Smooth muscle cell (in vitro differentiated cells): ENCODE data around the gene TUT7. TPM values are rescaled to one million over a fixed set of nuclear protein-coding genes. Genes with fewer than 3 reads are reported as not detected.

ENCODE experiments used
- DNase-seq: peaks from one replicate; lab custom pipeline; 2025; ENCODE audit not compliant: unreplicated experiment; lab: John Stamatoyannopoulos, UW
- H2AFZ ChIP-seq: fragments of 200-600 bp; sonication (generic); 2 replicates; pipeline ENCODE4 v1.6.0; 2016; ENCODE audit warnings: antibody characterized with exemption, low read depth, mild to moderate bottlenecking
- H3F3A ChIP-seq: fragments of 200-600 bp; sonication (generic); 2 replicates; pipeline ENCODE4 v1.6.0; 2017; ENCODE audit warnings: antibody characterized with exemption, low read depth
- H3K27ac ChIP-seq: fragments of 200-600 bp; sonication (generic); 2 replicates; pipeline ENCODE4 v1.5.1; 2016; ENCODE audit warnings: low read depth, mild to moderate bottlenecking
- H3K27me3 ChIP-seq: fragments of 200-600 bp; sonication (generic); 2 replicates; pipeline ENCODE4 v1.6.1; 2016; ENCODE audit warnings: low read depth, mild to moderate bottlenecking
- H3K36me3 ChIP-seq: fragments of 200-600 bp; sonication (generic); 2 replicates; pipeline ENCODE4 v1.5.1; 2016; ENCODE audit warnings: low read depth
- H3K4me1 ChIP-seq: fragments of 200-600 bp; sonication (generic); 2 replicates; pipeline ENCODE4 v1.5.1; 2016; ENCODE audit warnings: low read depth
- H3K4me2 ChIP-seq: fragments of 200-600 bp; sonication (generic); 2 replicates; pipeline ENCODE4 v1.6.0; 2016; ENCODE audit warnings: mild to moderate bottlenecking
- H3K4me3 ChIP-seq: fragments of 200-600 bp; sonication (generic); 2 replicates; pipeline ENCODE4 v1.5.1; 2016; ENCODE audit warnings: mild to moderate bottlenecking
- H3K79me2 ChIP-seq: fragments of 200-600 bp; sonication (generic); 2 replicates; pipeline ENCODE4 v1.6.0; 2016; ENCODE audit warnings: low read depth, mild to moderate bottlenecking
- H3K9ac ChIP-seq: fragments of 200-600 bp; sonication (generic); 2 replicates; pipeline ENCODE4 v1.6.0; 2016; ENCODE audit warnings: low read depth
- H3K9me3 ChIP-seq: fragments of 200-600 bp; sonication (generic); replicated peaks from 2 replicates; pipeline ENCODE4 v1.5.1; 2016; ENCODE audit warnings: low read depth
- H4K20me1 ChIP-seq: fragments of 200-600 bp; sonication (generic); 2 replicates; pipeline ENCODE4 v1.6.0; 2016; ENCODE audit warnings: low read depth
- WGBS: methylation state at CpG from one replicate; pipeline ENCODE4 v1.1.7; 2016; ENCODE audit warnings: low lambda C conversion rate; 5-methylcytosine and 5-hydroxymethylcytosine counted together
- polyA plus RNA-seq: library from polyadenylated mRNA; unstranded; fragments of >200 nt; fragmentation: Nextera tagmentation; extraction: Ambion mirVana; gene quantifications from 2 replicates; pipeline ENCODE4 v1.2.1, GENCODE V29; 2016
- total RNA-seq: library from RNA; depleted of rRNA; stranded (reverse); fragments of >200 nt; gene quantifications from 2 replicates; pipeline ENCODE4 v1.2.3, GENCODE V29; 2014
- TF ChIP-seq, protein P1 (sequence below): fragments of 200-600 bp; sonication (generic); IDR thresholded peaks from 2 replicates; pipeline ENCODE4 v1.5.1; 2017; ENCODE audit warnings: borderline replicate concordance, mild to moderate bottlenecking, antibody characterized with exemption; ENCODE audit not compliant: insufficient read depth, poor library complexity, severe bottlenecking

The TUT7 gene
- total and polyA plus RNA-seq, 2 experiments from 2014 or later = 14.9 to 35.7 TPM

DNA sequence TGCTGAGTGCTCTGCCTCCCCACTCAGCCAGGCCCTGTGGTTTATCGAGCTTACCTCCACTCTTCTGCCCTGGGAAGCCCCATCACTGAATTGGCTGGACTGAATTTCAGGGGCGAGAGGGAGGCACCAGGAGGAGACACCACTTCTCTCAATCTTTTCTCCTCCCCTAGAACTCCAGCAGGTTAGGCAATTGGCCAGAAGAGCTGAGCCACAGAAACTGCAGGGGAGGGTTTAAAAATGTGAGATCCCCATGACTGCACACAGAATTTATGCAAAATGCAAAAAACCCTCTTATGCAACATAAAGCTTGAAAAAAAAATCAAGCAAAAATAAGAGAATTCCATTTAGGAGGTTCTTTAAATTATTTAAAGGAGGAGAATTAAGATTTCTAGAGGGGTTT, 29.9 kb downstream of the TUT7 start:
- H3K36me3 ChIP-seq = peaks cover 30% of the 10 kb centered on the region
- H3F3A ChIP-seq = no peaks in the 10 kb centered on the region
- H3K9ac ChIP-seq = no peak overlapping the region
- WGBS = 90% methylated on average over 2 of the region's 2 CpGs
- H3K4me2 ChIP-seq = no peak overlapping the region
- TF ChIP-seq, protein P1, sequence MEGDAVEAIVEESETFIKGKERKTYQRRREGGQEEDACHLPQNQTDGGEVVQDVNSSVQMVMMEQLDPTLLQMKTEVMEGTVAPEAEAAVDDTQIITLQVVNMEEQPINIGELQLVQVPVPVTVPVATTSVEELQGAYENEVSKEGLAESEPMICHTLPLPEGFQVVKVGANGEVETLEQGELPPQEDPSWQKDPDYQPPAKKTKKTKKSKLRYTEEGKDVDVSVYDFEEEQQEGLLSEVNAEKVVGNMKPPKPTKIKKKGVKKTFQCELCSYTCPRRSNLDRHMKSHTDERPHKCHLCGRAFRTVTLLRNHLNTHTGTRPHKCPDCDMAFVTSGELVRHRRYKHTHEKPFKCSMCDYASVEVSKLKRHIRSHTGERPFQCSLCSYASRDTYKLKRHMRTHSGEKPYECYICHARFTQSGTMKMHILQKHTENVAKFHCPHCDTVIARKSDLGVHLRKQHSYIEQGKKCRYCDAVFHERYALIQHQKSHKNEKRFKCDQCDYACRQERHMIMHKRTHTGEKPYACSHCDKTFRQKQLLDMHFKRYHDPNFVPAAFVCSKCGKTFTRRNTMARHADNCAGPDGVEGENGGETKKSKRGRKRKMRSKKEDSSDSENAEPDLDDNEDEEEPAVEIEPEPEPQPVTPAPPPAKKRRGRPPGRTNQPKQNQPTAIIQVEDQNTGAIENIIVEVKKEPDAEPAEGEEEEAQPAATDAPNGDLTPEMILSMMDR = no peak
- H3K4me3 ChIP-seq = no peak overlapping the region
- peaks cover 4% of the 10 kb centered on the region for H4K20me1 ChIP-seq
- H3K9me3 ChIP-seq = no peaks in the 10 kb centered on the region
- H2AFZ ChIP-seq = no peak overlapping the region
- no peaks in the 10 kb centered on the region for H3K27me3 ChIP-seq
- no peak for DNase-seq
- no peak overlapping the region for H3K27ac ChIP-seq
- H3K79me2 ChIP-seq = no peaks in the 10 kb centered on the region
- peaks cover 4% of the 10 kb centered on the region for H3K4me1 ChIP-seq

DNA sequence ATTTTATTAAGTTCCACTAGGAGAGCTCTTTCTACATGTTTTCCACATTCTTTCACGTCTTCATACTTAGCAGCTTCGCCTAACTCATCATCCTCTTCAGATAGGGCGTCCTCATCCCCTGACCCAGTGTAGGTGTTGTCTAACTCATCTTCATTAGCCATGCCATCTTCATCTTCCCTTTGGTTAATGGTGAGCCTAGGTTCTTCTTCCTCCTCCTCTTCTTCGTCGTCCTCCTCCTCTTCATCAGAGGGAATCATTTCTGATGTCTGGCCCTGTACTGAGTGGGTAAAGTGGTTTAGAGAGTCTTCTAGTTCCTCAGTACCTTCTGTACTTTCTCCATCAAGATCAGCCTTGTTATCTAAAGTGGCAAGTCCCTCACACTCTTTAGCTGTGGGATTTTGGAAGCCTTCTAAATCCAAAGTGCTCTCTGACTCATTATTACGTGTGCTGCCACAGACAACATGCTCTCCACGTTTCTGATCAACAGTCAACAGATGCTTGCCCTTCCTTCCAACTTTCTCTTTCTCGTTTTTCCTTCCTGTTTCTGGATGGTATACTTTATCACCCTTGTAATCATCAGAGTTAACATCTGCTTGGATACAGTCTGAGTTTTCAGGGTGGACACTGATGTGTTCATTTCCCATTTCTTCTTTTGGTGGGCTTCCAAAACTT, 31.1 kb downstream of the TUT7 start:
- TF ChIP-seq, protein P1 = no peak
- WGBS = 82% methylated on average over 8 of the region's 8 CpGs
- H3K36me3 ChIP-seq = peaks cover 34% of the 10 kb centered on the region
- no peak overlapping the region for H3K4me2 ChIP-seq
- H3K9ac ChIP-seq = no peak overlapping the region
- no peak for DNase-seq
- no peaks in the 10 kb centered on the region for H3K9me3 ChIP-seq
- no peaks in the 10 kb centered on the region for H3K4me1 ChIP-seq
- H3K4me3 ChIP-seq = no peak overlapping the region
- no peaks in the 10 kb centered on the region for H3F3A ChIP-seq
- peaks cover 4% of the 10 kb centered on the region for H4K20me1 ChIP-seq
- no peaks in the 10 kb centered on the region for H3K79me2 ChIP-seq
- H2AFZ ChIP-seq = no peak overlapping the region
- no peaks in the 10 kb centered on the region for H3K27me3 ChIP-seq
- no peak overlapping the region for H3K27ac ChIP-seq

DNA sequence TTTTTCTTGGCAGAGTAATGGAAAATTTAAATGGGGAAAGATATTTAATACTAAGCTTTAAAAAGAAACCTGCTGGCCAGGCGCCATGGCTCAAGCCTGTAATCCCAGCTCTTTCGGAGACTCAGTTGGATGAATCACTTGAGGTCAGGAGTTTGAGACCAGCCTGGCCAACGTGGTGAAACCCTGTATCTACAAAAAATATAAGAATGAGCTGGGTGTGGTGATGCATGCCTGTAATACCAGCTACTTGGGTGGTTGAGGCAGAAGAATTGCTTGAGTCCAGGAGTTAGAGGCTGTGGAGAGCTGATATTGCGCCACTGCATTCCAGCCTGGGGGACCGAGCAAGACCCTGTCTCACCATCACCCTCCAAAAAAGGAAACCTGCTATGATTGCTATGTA, 32.8 kb downstream of the TUT7 start:
- TF ChIP-seq, protein P1 = no peak
- 69% methylated on average over 5 of the region's 5 CpGs for WGBS
- H3K9me3 ChIP-seq = no peaks in the 10 kb centered on the region
- H3K79me2 ChIP-seq = no peaks in the 10 kb centered on the region
- no peaks in the 10 kb centered on the region for H3K4me1 ChIP-seq
- no peak overlapping the region for H3K9ac ChIP-seq
- no peak for DNase-seq
- H4K20me1 ChIP-seq = no peaks in the 10 kb centered on the region
- H2AFZ ChIP-seq = no peak overlapping the region
- H3F3A ChIP-seq = no peaks in the 10 kb centered on the region
- peaks cover 31% of the 10 kb centered on the region for H3K36me3 ChIP-seq
- no peaks in the 10 kb centered on the region for H3K27me3 ChIP-seq
- no peak overlapping the region for H3K4me3 ChIP-seq
- H3K27ac ChIP-seq = no peak overlapping the region
- no peak overlapping the region for H3K4me2 ChIP-seq

DNA sequence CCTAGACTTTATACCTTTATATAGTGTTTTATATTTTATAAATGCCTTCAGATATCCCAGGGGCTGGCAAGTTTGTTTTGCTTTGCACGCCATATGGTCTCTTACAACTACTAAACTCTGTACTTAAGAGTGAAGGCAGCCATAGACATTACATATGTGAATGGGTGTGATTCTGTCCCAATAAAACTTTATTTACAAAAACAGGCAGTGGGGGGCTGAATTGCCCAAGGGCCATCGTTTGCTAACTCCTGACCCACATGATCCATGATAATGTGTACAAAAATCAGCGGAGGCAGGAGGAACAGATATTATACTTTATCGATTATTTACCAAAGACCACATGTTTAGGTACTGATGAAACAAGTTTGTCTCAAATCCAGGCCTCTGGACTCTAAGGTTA, 36.0 kb downstream of the TUT7 start:
- Histone ChIP-seq H3K4me3 (no peak overlapping the region), H3K9me3 (no peaks in the 10 kb centered on the region), H2AFZ (no peak overlapping the region), H3K27me3 (no peaks in the 10 kb centered on the region), H3F3A (no peaks in the 10 kb centered on the region), H3K4me1 (no peaks in the 10 kb centered on the region), H3K4me2 (no peak overlapping the region), H3K9ac (no peak overlapping the region), H3K79me2 (no peaks in the 10 kb centered on the region), H4K20me1 (no peaks in the 10 kb centered on the region), H3K27ac (no peak overlapping the region), H3K36me3 (peaks cover 27% of the 10 kb centered on the region)
- DNase-seq = no peak
- WGBS = 98% methylated on average over 4 of the region's 4 CpGs
- TF ChIP-seq, protein P1 = no peak
